A673 (cell line): Measurements from ENCODE around the gene NR5A2. TPM values are rescaled to one million over a fixed set of nuclear protein-coding genes. Genes with fewer than 3 reads are reported as not detected.
A peak's percentile ranks its signal among the peaks of the same experiment; 100 is the strongest.

Experiments
- BruUV-seq: library from RNA; stranded (reverse); fragments of 400-500 nt; replicated peaks from 2 replicates; lab custom pipeline; 2021; lab: Mats Ljungman, UMichigan
- CTCF ChIA-PET: fragments of 300-600 bp; sonication (Branson Sonifier 250); formaldehyde crosslinking; loops from one replicate; lab custom pipeline; 2022; ENCODE audit warnings: antibody characterized with exemption; lab: Charles Lee
- POLR2A ChIA-PET: fragments of 300-600 bp; sonication (Branson Sonifier 250); formaldehyde crosslinking; loops from one replicate; lab custom pipeline; 2022; ENCODE audit warnings: antibody characterized with exemption; ENCODE audit not compliant: low non-redundant PET; lab: Charles Lee
- DNase-seq: peaks from one replicate; pipeline ENCODE4 v3.0.0-alpha.2; 2015; ENCODE audit warnings: low spot score
- H3K27ac ChIP-seq: fragments of 200-600 bp; sonication (generic); 2 replicates; pipeline ENCODE4 v1.5.1; 2016; ENCODE audit warnings: mixed run types, low read depth, mild to moderate bottlenecking, mixed read lengths, antibody characterized with exemption, low read length; ENCODE audit not compliant: poor library complexity, severe bottlenecking
- H3K27me3 ChIP-seq: fragments of 200-600 bp; sonication (generic); replicated peaks from 2 replicates; pipeline ENCODE4 v1.6.1; 2017; ENCODE audit warnings: mixed run types, low read depth, mild to moderate bottlenecking, mixed read lengths, antibody characterized with exemption, low read length; ENCODE audit not compliant: insufficient read depth, poor library complexity
- H3K36me3 ChIP-seq: fragments of 200-600 bp; sonication (generic); 2 replicates; pipeline ENCODE4 v1.6.1; 2016; ENCODE audit warnings: mixed run types, mild to moderate bottlenecking, mixed read lengths, antibody characterized with exemption, low read length; ENCODE audit not compliant: insufficient read depth, poor library complexity, severe bottlenecking
- H3K4me1 ChIP-seq: fragments of 200-600 bp; sonication (generic); 2 replicates; pipeline ENCODE4 v1.6.1; 2017; ENCODE audit warnings: mixed run types, mild to moderate bottlenecking, mixed read lengths, antibody characterized with exemption, low read length; ENCODE audit not compliant: insufficient read depth, poor library complexity, severe bottlenecking
- H3K4me3 ChIP-seq: fragments of 200-600 bp; sonication (generic); 2 replicates; pipeline ENCODE4 v1.5.1; 2016; ENCODE audit warnings: low read depth, mixed run types, mild to moderate bottlenecking, mixed read lengths, low read length; ENCODE audit not compliant: poor library complexity, severe bottlenecking
- H3K9me3 ChIP-seq: fragments of 200-600 bp; sonication (generic); 2 replicates; pipeline ENCODE4 v1.6.1; 2016; ENCODE audit warnings: mixed run types, low read depth, mild to moderate bottlenecking, mixed read lengths, antibody characterized with exemption, low read length; ENCODE audit not compliant: poor library complexity, severe bottlenecking
- CTCF ChIP-seq: fragments of 300-800, 200-600 bp; sonication (generic); conservative IDR thresholded peaks from 2 replicates; pipeline ENCODE4 v1.5.1; 2017; ENCODE audit warnings: low read depth, mild to moderate bottlenecking, antibody characterized with exemption, low read length, moderate library complexity, mixed read lengths
- EZH2 ChIP-seq: fragments of 200-600 bp; sonication (generic); IDR thresholded peaks from 2 replicates; pipeline ENCODE4 v1.6.1; 2017; ENCODE audit warnings: borderline replicate concordance, low read depth, mild to moderate bottlenecking, mixed read lengths, antibody characterized with exemption, low read length; ENCODE audit not compliant: poor library complexity, severe bottlenecking
- intact Hi-C: fragments of 100-400 bp; cut with micrococcal nuclease; formaldehyde crosslinking; loops from one replicate; pipeline ENCODE4 v1.10.0; 2022; ENCODE audit not compliant: unreplicated experiment
- total RNA-seq: library from RNA; stranded (reverse); gene quantifications from 2 replicates; pipeline ENCODE4 v1.2.3, GENCODE V29; 2021

NR5A2 gene
- total RNA-seq, 1 experiment from 2014 or later, result not detected

GRCh38 chr1:200176798-200177197 lies 149.3 kb downstream of the NR5A2 start:
- no TSS peak for BruUV-seq
- no peaks in the 10 kb centered on the region for H3K9me3 ChIP-seq
- POLR2A ChIA-PET, result no interaction called here
- intact Hi-C loops, result no loop called here
- no peaks in the 10 kb centered on the region for H3K27me3 ChIP-seq
- H3K36me3 ChIP-seq, result no peaks in the 10 kb centered on the region
- DNase-seq, result no peak
- no peak for TF ChIP-seq CTCF
- TF ChIP-seq EZH2, result no peak
- no peak overlapping the region for H3K27ac ChIP-seq
- H3K4me1 ChIP-seq, result peaks cover 16% of the 10 kb centered on the region
- CTCF ChIA-PET, result no interaction called here
- H3K4me3 ChIP-seq, result no peak overlapping the region

DNA sequence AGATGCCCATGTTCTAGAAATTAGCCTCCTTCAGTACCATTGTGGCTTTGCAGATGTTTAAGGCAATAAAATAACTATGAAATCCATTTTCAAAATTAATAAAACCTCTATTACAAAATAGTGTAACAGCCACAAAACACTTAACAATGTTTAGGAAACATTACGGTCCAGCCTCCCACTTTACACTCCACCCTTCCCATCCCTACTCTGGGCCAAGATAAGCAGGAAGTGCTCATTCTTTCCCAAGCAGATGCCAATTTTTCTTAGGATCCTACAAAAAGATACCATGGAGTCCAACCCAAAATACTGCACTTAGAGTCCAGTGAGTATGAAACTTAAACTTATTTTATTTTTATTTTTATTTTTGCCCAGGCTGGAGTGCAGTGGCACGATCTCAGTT lies 150.8 kb downstream of the NR5A2 start:
- CTCF ChIA-PET, result no interaction called here
- POLR2A ChIA-PET, result no interaction called here
- no peaks in the 10 kb centered on the region for H3K9me3 ChIP-seq
- no peaks in the 10 kb centered on the region for H3K27me3 ChIP-seq
- intact Hi-C loops, result no loop called here
- H3K4me1 ChIP-seq, result peaks cover 16% of the 10 kb centered on the region
- no peak for TF ChIP-seq EZH2
- no peak for TF ChIP-seq CTCF
- BruUV-seq, result no TSS peak
- no peak for DNase-seq
- H3K27ac ChIP-seq, result no peak overlapping the region
- H3K36me3 ChIP-seq, result no peaks in the 10 kb centered on the region
- H3K4me3 ChIP-seq, result no peak overlapping the region

GRCh38 chr1:200179126-200179780 lies 151.7 kb downstream of the NR5A2 start:
- no peak for TF ChIP-seq EZH2
- TF ChIP-seq CTCF, result no peak
- Histone ChIP-seq H3K27me3 (no peaks in the 10 kb centered on the region), H3K4me3 (no peak overlapping the region), H3K27ac (no peak overlapping the region), H3K36me3 (no peaks in the 10 kb centered on the region), H3K9me3 (no peaks in the 10 kb centered on the region), H3K4me1 (peaks cover 25% of the 10 kb centered on the region)
- peak; percentile 43 for DNase-seq
- CTCF ChIA-PET, result no interaction called here
- POLR2A ChIA-PET, result no interaction called here
- no TSS peak for BruUV-seq
- intact Hi-C loops, result no loop called here
